IMR-90 (cell line): ENCODE results near the gene MAST3. TPM values are rescaled to one million over a fixed set of nuclear protein-coding genes. Genes with fewer than 3 reads are reported as not detected.

Experiments
- ATAC-seq: fragments of 200-7000 bp; cut with Tn5 transposase; 2 replicates; pipeline ENCODE4 v1.9.1; 2020; ENCODE audit warnings: low read depth, mild to moderate bottlenecking, moderate library complexity
- BruUV-seq: library from RNA; stranded (reverse); fragments of 400-500 nt; replicated peaks from 2 replicates; lab custom pipeline; 2021; lab: Mats Ljungman, UMichigan
- CTCF ChIA-PET: fragments of 300-600 bp; formaldehyde crosslinking; extraction: SDS; loops from one replicate; lab custom pipeline; 2021; ENCODE audit warnings: antibody characterized with exemption; lab: Yijun Ruan, JAX
- POLR2A ChIA-PET: fragments of 300-600 bp; sonication (Branson Sonifier 250); formaldehyde crosslinking; loops from one replicate; lab custom pipeline; 2022; ENCODE audit warnings: antibody characterized with exemption; ENCODE audit not compliant: unreplicated experiment; lab: Charles Lee
- DNase-seq: peaks from one replicate; pipeline ENCODE4 v3.0.0; 2013
- H2AFZ ChIP-seq: replicated peaks from 2 replicates; pipeline ENCODE3; 2013; ENCODE audit warnings: low read length, mild to moderate bottlenecking; ENCODE audit not compliant: poor library complexity
- H2AK5ac ChIP-seq: 2 replicates; pipeline ENCODE4 v1.6.1; 2013; ENCODE audit warnings: low read depth, low read length, inconsistent platforms
- H2AK9ac ChIP-seq: replicated peaks from 2 replicates; pipeline ENCODE3; 2013; ENCODE audit warnings: mild to moderate bottlenecking, low read depth, low read length, moderate library complexity; ENCODE audit not compliant: poor library complexity
- H2BK120ac ChIP-seq: 2 replicates; pipeline ENCODE4 v1.6.1; 2013; ENCODE audit warnings: low read depth, low read length, inconsistent platforms
- H2BK15ac ChIP-seq: 3 replicates; pipeline ENCODE4 v1.6.1; 2013; ENCODE audit warnings: low read depth, low read length, inconsistent platforms
- H2BK20ac ChIP-seq: 2 replicates; pipeline ENCODE4 v1.6.1; 2013; ENCODE audit warnings: low read depth, mild to moderate bottlenecking, inconsistent platforms, low read length, moderate library complexity
- H2BK5ac ChIP-seq: 2 replicates; pipeline ENCODE4 v1.6.1; 2013; ENCODE audit warnings: mild to moderate bottlenecking, low read depth, low read length, inconsistent platforms; ENCODE audit not compliant: poor library complexity, severe bottlenecking
- H3K14ac ChIP-seq: replicated peaks from 2 replicates; pipeline ENCODE4 v1.6.1; 2013; ENCODE audit warnings: low read depth, low read length, inconsistent platforms
- H3K18ac ChIP-seq: 2 replicates; pipeline ENCODE4 v1.6.1; 2013; ENCODE audit warnings: low read depth, low read length, control low read depth
- H3K23ac ChIP-seq: 2 replicates; pipeline ENCODE4 v1.6.1; 2013; ENCODE audit warnings: low read depth, low read length, inconsistent platforms
- H3K27ac ChIP-seq: 2 replicates; pipeline ENCODE4 v1.5.1; 2013; ENCODE audit warnings: mild to moderate bottlenecking, control low read depth, low read length; ENCODE audit not compliant: insufficient read depth
- H3K27me3 ChIP-seq: 2 replicates; pipeline ENCODE4 v1.6.1; 2013; ENCODE audit warnings: low read length; ENCODE audit not compliant: control insufficient read depth, insufficient read depth
- H3K36me3 ChIP-seq: 2 replicates; pipeline ENCODE4 v1.6.1; 2013; ENCODE audit warnings: low read length, mixed read lengths; ENCODE audit not compliant: control insufficient read depth, insufficient read depth
- H3K4ac ChIP-seq: 2 replicates; pipeline ENCODE4 v1.6.1; 2013; ENCODE audit warnings: low read depth, low read length, inconsistent platforms
- H3K4me1 ChIP-seq: 2 replicates; pipeline ENCODE4 v1.6.1; 2013; ENCODE audit warnings: low read length, mixed read lengths; ENCODE audit not compliant: control insufficient read depth, insufficient read depth
- H3K4me2 ChIP-seq: 2 replicates; pipeline ENCODE4 v1.6.1; 2013; ENCODE audit warnings: low read depth, mild to moderate bottlenecking, control low read depth, low read length, moderate library complexity
- H3K4me3 ChIP-seq: 2 replicates; pipeline ENCODE4 v1.5.1; 2013; ENCODE audit warnings: low read depth, mild to moderate bottlenecking, control low read depth, low read length, moderate library complexity; ENCODE audit not compliant: insufficient read depth
- H3K56ac ChIP-seq: 2 replicates; pipeline ENCODE4 v1.6.1; 2013; ENCODE audit warnings: low read length, inconsistent platforms; ENCODE audit not compliant: insufficient read depth; ENCODE audit errors: extremely low read depth
- H3K79me1 ChIP-seq, 2 experiments: 2 replicates each; pipeline ENCODE4 v1.6.1; 2013; ENCODE audit warnings: low read length in 2 of 2, inconsistent platforms in 1 of 2, low read depth in 1 of 2
- H3K9ac ChIP-seq: 2 replicates; pipeline ENCODE4 v1.6.1; 2013; ENCODE audit warnings: low read depth, low read length, control low read depth
- H3K9me1 ChIP-seq: 2 replicates; pipeline ENCODE4 v1.6.1; 2013; ENCODE audit warnings: low read length, inconsistent platforms; ENCODE audit not compliant: insufficient read depth
- H3K9me3 ChIP-seq: 2 replicates; pipeline ENCODE4 v1.6.1; 2013; ENCODE audit warnings: low read length; ENCODE audit not compliant: control insufficient read depth, insufficient read depth
- H4K20me1 ChIP-seq: 2 replicates; pipeline ENCODE4 v1.6.1; 2013; ENCODE audit warnings: low read length, inconsistent platforms; ENCODE audit not compliant: insufficient read depth
- H4K5ac ChIP-seq: 2 replicates; pipeline ENCODE4 v1.6.1; 2013; ENCODE audit warnings: mild to moderate bottlenecking, low read depth, low read length, control low read depth
- H4K8ac ChIP-seq, 2 experiments: 2 replicates each; pipeline ENCODE4 v1.6.1; 2013; ENCODE audit warnings: low read depth in 2 of 2, low read length in 2 of 2, control low read depth in 1 of 2, inconsistent platforms in 1 of 2
- H4K91ac ChIP-seq: 2 replicates; pipeline ENCODE4 v1.6.1; 2013; ENCODE audit warnings: low read depth, low read length, inconsistent platforms; ENCODE audit not compliant: insufficient read depth
- BHLHE40 ChIP-seq: fragments of 150-350 bp; IDR thresholded peaks from 2 replicates; pipeline ENCODE4 v1.6.1; 2016; ENCODE audit warnings: mild to moderate bottlenecking, low read depth, low read length
- CEBPB ChIP-seq: IDR thresholded peaks from 2 replicates; pipeline ENCODE4 v1.6.1; 2012; ENCODE audit warnings: low read depth, low read length, improper control_type of control experiment
- CHD1 ChIP-seq: IDR thresholded peaks from 2 replicates; pipeline ENCODE4 v1.6.1; 2012; ENCODE audit warnings: low read depth, low read length, improper control_type of control experiment
- ELK1 ChIP-seq: fragments of 150-350 bp; IDR thresholded peaks from 2 replicates; pipeline ENCODE4 v1.6.1; 2016; ENCODE audit warnings: low read depth, mild to moderate bottlenecking, low read length, moderate library complexity, borderline replicate concordance
- FOS ChIP-seq: fragments of 150-350 bp; IDR thresholded peaks from 2 replicates; pipeline ENCODE4 v1.6.1; 2016; ENCODE audit warnings: low read depth, low read length
- MAFK ChIP-seq: IDR thresholded peaks from 2 replicates; pipeline ENCODE4 v1.6.1; 2012; ENCODE audit warnings: low read depth, low read length, improper control_type of control experiment
- MAZ ChIP-seq: IDR thresholded peaks from 2 replicates; pipeline ENCODE4 v1.6.1; 2012; ENCODE audit warnings: low read depth, mild to moderate bottlenecking, low read length, improper control_type of control experiment, moderate library complexity, borderline replicate concordance
- MXI1 ChIP-seq: IDR thresholded peaks from 2 replicates; pipeline ENCODE4 v1.6.1; 2012; ENCODE audit warnings: low read depth, mild to moderate bottlenecking, low read length, moderate library complexity, borderline replicate concordance
- NFE2L2 ChIP-seq: fragments of 150-350 bp; IDR thresholded peaks from 2 replicates; pipeline ENCODE4 v1.6.1; 2016; ENCODE audit warnings: low read depth, mild to moderate bottlenecking, low read length
- POLR2A ChIP-seq: IDR thresholded peaks from 2 replicates; pipeline ENCODE4 v1.6.1; 2012; ENCODE audit warnings: mild to moderate bottlenecking, low read depth, low read length
- RAD21 ChIP-seq: IDR thresholded peaks from 2 replicates; pipeline ENCODE4 v1.6.1; 2012; ENCODE audit warnings: low read length, improper control_type of control experiment
- RCOR1 ChIP-seq: IDR thresholded peaks from 2 replicates; pipeline ENCODE4 v1.6.1; 2012; ENCODE audit warnings: mild to moderate bottlenecking, low read length, improper control_type of control experiment; ENCODE audit not compliant: insufficient replicate concordance
- RFX5 ChIP-seq: IDR thresholded peaks from 2 replicates; pipeline ENCODE4 v1.8.0; 2012; ENCODE audit warnings: low read depth, mild to moderate bottlenecking, low read length, moderate library complexity
- SMC3 ChIP-seq: fragments of 150-350 bp; IDR thresholded peaks from 2 replicates; pipeline ENCODE4 v1.6.1; 2016; ENCODE audit warnings: low read depth, mild to moderate bottlenecking, antibody characterized with exemption, low read length, moderate library complexity
- WGBS, 2 experiments: methylation state at CpG; one replicate each; pipeline versions ENCODE4 v1.1.5 to v1.1.7; 2013; ENCODE audit warnings: missing lambda C conversion rate in 2 of 2; ENCODE audit not compliant: insufficient read length in 1 of 2; ENCODE audit errors: extremely low coverage in 2 of 2; 5-methylcytosine and 5-hydroxymethylcytosine counted together
- dilution Hi-C: fragments of 300-500 bp; cut with HindIII; formaldehyde crosslinking; loops from one replicate; pipeline ENCODE4 v1.14.3; 2018; ENCODE audit warnings: low sequenced_read_pairs; ENCODE audit not compliant: unreplicated experiment
- in situ Hi-C: fragments of 300-500 bp; cut with MboI; formaldehyde crosslinking; loops from 3 replicates; pipeline ENCODE4 v1.14.3; 2019; ENCODE audit warnings: low sequenced_read_pairs, inconsistent platforms, mixed read lengths
- intact Hi-C: fragments of 100-400 bp; cut with micrococcal nuclease; formaldehyde crosslinking; loops from 2 replicates; pipeline ENCODE4 v1.10.0; 2022
- polyA plus RNA-seq, 3 experiments: library from polyadenylated mRNA; depleted of rRNA; stranded (reverse); fragments of >200 nt; gene quantifications; 2 replicates each; pipeline ENCODE4 v1.2.3, GENCODE V29; 2012; ENCODE audit warnings: low replicate concordance in 1 of 3
- total RNA-seq: library from RNA; depleted of rRNA; stranded (reverse); fragments of >200 nt; gene quantifications from 2 replicates; pipeline ENCODE4 v1.2.3, GENCODE V29; 2012
- TF ChIP-seq, protein P1 (sequence below): conservative IDR thresholded peaks from 2 replicates; pipeline ENCODE4 v1.5.1; 2012; ENCODE audit warnings: mild to moderate bottlenecking, low read depth, low read length, improper control_type of control experiment
- TF ChIP-seq, protein P2 (sequence below): fragments of 150-350 bp; IDR thresholded peaks from 2 replicates; pipeline ENCODE4 v1.6.1; 2017; ENCODE audit warnings: mild to moderate bottlenecking, antibody characterized with exemption, low read length, low read depth

The MAST3 gene
- total and polyA plus RNA-seq, 2 of the 4 experiments (the other 2 are of a cell fraction), result 1.3 to 4.3 TPM

DNA sequence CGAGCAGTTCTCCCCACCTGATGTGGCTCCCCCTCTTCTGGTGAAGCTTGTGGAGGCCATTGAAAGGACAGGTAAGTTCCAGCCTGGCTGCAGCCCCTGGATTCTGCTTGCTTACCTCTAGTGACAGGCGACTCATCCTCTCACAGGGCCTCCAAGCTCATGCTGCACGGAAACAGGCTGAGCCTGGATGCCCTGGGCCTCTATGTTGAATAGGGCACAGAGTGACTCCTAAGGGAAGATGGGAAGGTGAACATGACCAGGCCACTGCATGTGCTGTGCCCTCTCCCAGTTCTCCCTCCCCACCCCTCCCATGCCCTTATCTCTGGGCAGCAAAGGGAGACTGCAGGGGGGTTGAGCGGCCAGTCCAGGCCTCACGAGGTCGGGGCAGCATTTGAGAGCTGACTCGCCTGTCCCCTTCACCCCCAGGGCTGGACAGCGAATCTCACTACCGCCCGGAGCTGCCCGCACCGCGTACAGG is 63.0 kb downstream of the MAST3 start:
- in situ Hi-C loops (no loop called here), dilution Hi-C loops (no loop called here), intact Hi-C loops (no loop called here)
- H3K27me3 ChIP-seq, result no peaks in the 10 kb centered on the region
- H2BK120ac ChIP-seq, result no peak overlapping the region
- no CpG with 5 or more reads among the region's 13 CpGs for WGBS, 2 experiments
- no peak overlapping the region for H2BK5ac ChIP-seq
- peaks cover 11% of the 10 kb centered on the region for H4K20me1 ChIP-seq
- ChIA-PET POLR2A (no interaction called here), CTCF (interaction anchor here (1.1 kb wide), 1 partner anchor 93 kb away, joined by 3 read pairs; no protein-coding TSS in a partner anchor)
- H3K23ac ChIP-seq, result no peak overlapping the region
- peak overlapping the region; percentile 14; the same call in 1 of the 2 replicates for H2AK5ac ChIP-seq
- H3K4me1 ChIP-seq, result peaks cover 15% of the 10 kb centered on the region
- peaks cover 11% of the 10 kb centered on the region for H3K9me1 ChIP-seq
- H4K5ac ChIP-seq, result no peak overlapping the region
- no peak overlapping the region; a peak in 1 of 4 replicates for H4K8ac ChIP-seq
- peaks cover 33% of the 10 kb centered on the region for H3K36me3 ChIP-seq
- no TSS peak for BruUV-seq
- peak overlapping the region; percentile 87 for H2AFZ ChIP-seq
- no peak for TF ChIP-seq CEBPB
- TF ChIP-seq BHLHE40, result no peak
- no peak for TF ChIP-seq ELK1
- no peak for TF ChIP-seq RFX5
- no peak for TF ChIP-seq MAFK
- no peak for TF ChIP-seq SMC3
- no peak for TF ChIP-seq CHD1
- no peak for TF ChIP-seq RAD21
- no peak for TF ChIP-seq NFE2L2
- no peak for TF ChIP-seq FOS
- no peak for TF ChIP-seq MXI1
- TF ChIP-seq, protein P1, sequence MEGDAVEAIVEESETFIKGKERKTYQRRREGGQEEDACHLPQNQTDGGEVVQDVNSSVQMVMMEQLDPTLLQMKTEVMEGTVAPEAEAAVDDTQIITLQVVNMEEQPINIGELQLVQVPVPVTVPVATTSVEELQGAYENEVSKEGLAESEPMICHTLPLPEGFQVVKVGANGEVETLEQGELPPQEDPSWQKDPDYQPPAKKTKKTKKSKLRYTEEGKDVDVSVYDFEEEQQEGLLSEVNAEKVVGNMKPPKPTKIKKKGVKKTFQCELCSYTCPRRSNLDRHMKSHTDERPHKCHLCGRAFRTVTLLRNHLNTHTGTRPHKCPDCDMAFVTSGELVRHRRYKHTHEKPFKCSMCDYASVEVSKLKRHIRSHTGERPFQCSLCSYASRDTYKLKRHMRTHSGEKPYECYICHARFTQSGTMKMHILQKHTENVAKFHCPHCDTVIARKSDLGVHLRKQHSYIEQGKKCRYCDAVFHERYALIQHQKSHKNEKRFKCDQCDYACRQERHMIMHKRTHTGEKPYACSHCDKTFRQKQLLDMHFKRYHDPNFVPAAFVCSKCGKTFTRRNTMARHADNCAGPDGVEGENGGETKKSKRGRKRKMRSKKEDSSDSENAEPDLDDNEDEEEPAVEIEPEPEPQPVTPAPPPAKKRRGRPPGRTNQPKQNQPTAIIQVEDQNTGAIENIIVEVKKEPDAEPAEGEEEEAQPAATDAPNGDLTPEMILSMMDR, result no peak
- TF ChIP-seq RCOR1, result no peak
- no peak for TF ChIP-seq POLR2A
- TF ChIP-seq MAZ, result no peak
- TF ChIP-seq, protein P2, sequence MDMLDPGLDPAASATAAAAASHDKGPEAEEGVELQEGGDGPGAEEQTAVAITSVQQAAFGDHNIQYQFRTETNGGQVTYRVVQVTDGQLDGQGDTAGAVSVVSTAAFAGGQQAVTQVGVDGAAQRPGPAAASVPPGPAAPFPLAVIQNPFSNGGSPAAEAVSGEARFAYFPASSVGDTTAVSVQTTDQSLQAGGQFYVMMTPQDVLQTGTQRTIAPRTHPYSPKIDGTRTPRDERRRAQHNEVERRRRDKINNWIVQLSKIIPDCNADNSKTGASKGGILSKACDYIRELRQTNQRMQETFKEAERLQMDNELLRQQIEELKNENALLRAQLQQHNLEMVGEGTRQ, result no peak
- H3K27ac ChIP-seq, result no peak overlapping the region
- peak overlapping the region; percentile 90 for H2AK9ac ChIP-seq
- H2BK20ac ChIP-seq, result no peak overlapping the region
- no peaks in the 10 kb centered on the region for H3K9me3 ChIP-seq
- no peak overlapping the region for H4K91ac ChIP-seq
- no peak overlapping the region for H3K9ac ChIP-seq
- DNase-seq (no peak), ATAC-seq (no peak)
- no peak overlapping the region for H3K14ac ChIP-seq
- no peak overlapping the region; the same call in 1 of the 2 replicates for H3K4me2 ChIP-seq
- no peak overlapping the region for H3K4me3 ChIP-seq
- no peak overlapping the region for H2BK15ac ChIP-seq
- 0 out of 2 replicates have a peak overlapping the region, but pooled peaks have one; percentile 6 for H3K56ac ChIP-seq
- H3K18ac ChIP-seq, result no peak overlapping the region; the same call in 1 of the 2 replicates
- H3K79me1 ChIP-seq, result peaks cover 11 to 34% of the 10 kb centered on the region in 2 experiments
- no peak overlapping the region for H3K4ac ChIP-seq
